ENCODE results near the gene DBN1. TPM values are rescaled to one million over a fixed set of nuclear protein-coding genes. Genes with fewer than 3 reads are reported as not detected.
A peak's percentile ranks its signal among the peaks of the same experiment; 100 is the strongest.

DBN1 gene
- total and polyA plus RNA-seq, 10 donors: 6.8 to 26.5 (median 17.0) TPM

- intact Hi-C loops (cut with DNase I; ENCODE audit: low total_unique reads): no loop called here
- peak; percentile 72 for DNase-seq
- Histone ChIP-seq H3K4me3 (no peak overlapping the region), H3K36me3 (peaks cover 9 to 81% (median 67%) of the 10 kb centered on the region in 6 donors), H3K27ac (peak overlapping the region in 3 of 8 donors; percentile 26 to 36 (median 28)), H3K9me3 (no peaks in the 10 kb centered on the region), H3K4me1 (peaks cover 3 to 97% (median 34%) of the 10 kb centered on the region in 6 donors), H3K27me3 (replicated peaks in 1 of 7) (no peaks in the 10 kb centered on the region)
- TF ChIP-seq POLR2A (IDR thresholded peaks at IDR 0.05) (no peak), POLR2AphosphoS5 (IDR thresholded peaks at IDR 0.05) (peak in 1 of 3 donors; percentile 51)
- WGBS, 5 donors: 87 to 91% (median 89%) methylated on average over 19 to 26 of the region's 26 CpGs
These were observed 32.2 kb downstream of the DBN1 start for GRCh38 chr5:177440990-177441780.

DNA sequence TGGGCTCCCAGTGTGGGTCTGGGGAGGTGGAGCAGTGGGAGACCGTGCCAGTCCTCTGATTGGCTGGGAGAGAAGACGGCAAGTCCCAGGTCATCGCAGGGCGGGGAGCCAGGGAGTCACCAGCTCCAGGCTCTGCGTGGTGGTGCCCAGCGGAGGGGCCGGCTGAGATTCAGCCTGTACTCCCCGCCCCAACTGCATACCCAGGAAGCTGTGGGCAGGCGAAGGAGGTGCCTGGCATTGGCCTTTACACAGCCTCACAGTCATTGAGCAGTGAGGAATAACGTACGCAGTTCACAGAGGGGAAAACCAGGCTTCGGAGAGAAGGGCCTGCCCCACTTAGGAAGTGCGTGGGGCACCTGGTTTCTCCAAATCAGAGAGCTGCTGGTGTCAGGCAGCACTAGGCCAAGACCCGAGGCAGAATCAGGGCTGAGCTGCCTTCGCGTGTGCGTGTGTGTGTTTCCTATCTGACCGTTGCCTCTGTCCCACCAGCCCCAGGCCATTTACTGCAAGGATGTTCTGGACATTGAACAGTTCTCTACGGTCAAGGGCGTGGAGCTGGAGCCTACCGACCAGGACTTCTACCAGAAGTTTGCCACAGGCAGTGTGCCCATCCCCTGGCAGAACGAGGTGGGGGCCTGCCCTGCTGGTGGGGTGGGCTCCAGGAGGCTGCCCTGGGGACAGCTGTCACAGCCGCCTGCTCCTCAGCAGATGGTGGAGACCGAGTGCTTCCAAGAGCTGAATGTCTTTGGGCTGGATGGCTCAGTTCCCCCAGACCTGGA lies 33.0 kb downstream of the DBN1 start:
- H3K4me1 ChIP-seq: peaks cover under 1 to 97% (median 26%) of the 10 kb centered on the region in 6 donors
- TF ChIP-seq POLR2AphosphoS5 (IDR thresholded peaks at IDR 0.05) (peak; percentile 35 to 70 (median 36)), CTCF (IDR thresholded peaks at IDR 0.05 in 8 of 11, conservative IDR thresholded peaks at IDR 0.05 in 3 of 11) (no peak)
- intact Hi-C loops (cut with DNase I; ENCODE audit: low total_unique reads): no loop called here
- DNase-seq: no peak
- no peaks in the 10 kb centered on the region for H3K27me3 ChIP-seq (replicated peaks in 1 of 7)
- peaks cover 12 to 89% (median 74%) of the 10 kb centered on the region in 6 donors for H3K36me3 ChIP-seq
- H3K9me3 ChIP-seq: no peaks in the 10 kb centered on the region
- 73 to 88% (median 86%) methylated on average over 12 to 24 of the region's 24 CpGs for WGBS, 5 donors
- H3K27ac ChIP-seq: peak overlapping the region in 3 of 8 donors; percentile 26 to 36 (median 28)
- H3K4me3 ChIP-seq: no peak overlapping the region

DNA sequence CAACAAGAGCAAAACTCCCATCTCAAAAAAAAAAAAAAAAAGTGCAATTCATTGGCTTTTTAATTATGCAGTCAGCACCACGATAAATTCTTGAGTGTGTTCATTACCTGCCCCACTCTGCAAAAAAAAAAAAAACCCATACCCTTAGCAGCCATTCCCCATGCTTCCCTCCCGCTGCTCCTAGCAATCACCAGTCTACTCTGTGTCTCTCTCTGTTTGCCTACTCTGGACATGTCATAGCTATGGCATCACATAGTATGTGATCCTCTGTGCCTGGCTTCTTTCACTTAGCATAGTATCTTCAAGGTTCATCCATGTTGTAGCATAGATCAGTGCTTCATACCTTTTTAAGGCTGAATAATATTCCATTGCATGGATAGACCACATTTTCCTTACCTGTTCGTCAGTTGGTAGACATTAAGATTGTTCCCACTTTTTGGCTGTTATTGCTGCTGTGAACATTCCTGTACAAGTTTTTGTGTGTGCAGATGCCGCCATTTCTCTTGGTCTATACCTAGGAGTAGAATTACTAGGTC lies 33.8 kb downstream of the DBN1 start:
- Histone ChIP-seq H3K4me3 (no peak overlapping the region), H3K36me3 (peaks cover 12 to 97% (median 83%) of the 10 kb centered on the region in 6 donors), H3K27ac (peak overlapping the region in 1 of 8 donors; percentile 36), H3K9me3 (no peaks in the 10 kb centered on the region), H3K27me3 (replicated peaks in 1 of 7) (no peaks in the 10 kb centered on the region), H3K4me1 (peaks cover 0 to 97% (median 22%) of the 10 kb centered on the region in 6 donors)
- no peak for DNase-seq
- TF ChIP-seq POLR2A (IDR thresholded peaks at IDR 0.05) (no peak), CTCF (IDR thresholded peaks at IDR 0.05 in 8 of 11, conservative IDR thresholded peaks at IDR 0.05 in 3 of 11) (no peak), POLR2AphosphoS5 (IDR thresholded peaks at IDR 0.05) (no peak)
- intact Hi-C loops (cut with DNase I; ENCODE audit: low total_unique reads): no loop called here
- WGBS, 5 donors: 94 to 99% (median 97%) methylated on average over 4 of the region's 4 CpGs

GRCh38 chr5:177438468-177438867 lies 35.0 kb downstream of the DBN1 start:
- TF ChIP-seq POLR2AphosphoS5 (IDR thresholded peaks at IDR 0.05) (peak; percentile 51 to 81 (median 52)), POLR2A (IDR thresholded peaks at IDR 0.05) (no peak), CTCF (IDR thresholded peaks at IDR 0.05 in 8 of 11, conservative IDR thresholded peaks at IDR 0.05 in 3 of 11) (no peak)
- no peak for DNase-seq
- Histone ChIP-seq H3K36me3 (peaks cover 12 to 100% (median 94%) of the 10 kb centered on the region in 6 donors), H3K27ac (peak overlapping the region in 3 of 8 donors; percentile 9 to 42 (median 28)), H3K27me3 (replicated peaks in 1 of 7) (no peaks in the 10 kb centered on the region), H3K4me3 (no peak overlapping the region), H3K4me1 (peaks cover 0 to 97% (median 30%) of the 10 kb centered on the region in 6 donors), H3K9me3 (no peaks in the 10 kb centered on the region)
- WGBS, 5 donors: 89 to 96% (median 95%) methylated on average over 10 of the region's 10 CpGs
- intact Hi-C loops (cut with DNase I; ENCODE audit: low total_unique reads): no loop called here
